ENCODE measurements around the gene PTGES3. TPM values are rescaled to one million over a fixed set of nuclear protein-coding genes. Genes with fewer than 3 reads are reported as not detected.

PTGES3 gene
- total RNA-seq, 5 donors from 2014 or later (not counting 1 experiment from before 2014, with no cell fraction given) = 121 to 155 (median 145) TPM

GRCh38 chr12:56626701-56627100 is 61.4 kb downstream of the PTGES3 start:
- H3K4me1 ChIP-seq (ENCODE audit: control insufficient read depth in 1 of 2, extremely low read depth in 1 of 2, insufficient read depth in 2 of 2, low read length in 2 of 2) = peaks cover 12 to 51% of the 10 kb centered on the region in 2 experiments
- no peaks in the 10 kb centered on the region for H3K27me3 ChIP-seq (replicated peaks in 1 of 2; ENCODE audit: control insufficient read depth in 2 of 2, extremely low read depth in 1 of 2, insufficient read depth in 2 of 2, low read length in 1 of 2)
- Mint-ChIP-seq H3K4me3 (peak overlapping the region in 2 of 3 donors; percentile 17 to 100), H3K27ac (peak overlapping the region; percentile 55 to 62), H3K27me3 (no peaks in the 10 kb centered on the region), H3K9me3 (no peaks in the 10 kb centered on the region), H3K4me1 (peaks cover 67 to 74% (median 68%) of the 10 kb centered on the region in 3 donors), H3K36me3 (peaks cover 26% of the 10 kb centered on the region)
- ChIA-PET POLR2A (interaction anchor here (0.7 to 1.8 kb wide), 3 partner anchors 10 to 622 kb away, joined by 3 to 6 read pairs (median 4); no protein-coding TSS in a partner anchor), CTCF (interaction anchor here in 1 of 2 donors (0.8 to 1.0 kb wide), 2 partner anchors 9 to 10 kb away, joined by 3 to 5 read pairs; no protein-coding TSS in a partner anchor)
- H3K36me3 ChIP-seq (ENCODE audit: control insufficient read depth in 2 of 2, extremely low read depth in 1 of 2, insufficient read depth in 1 of 2, low read length in 1 of 2) = peaks cover 4 to 24% of the 10 kb centered on the region in 2 donors
- no peak overlapping the region for H3K27ac ChIP-seq (ENCODE audit: low read length)
- H3K9me3 ChIP-seq = no peaks in the 10 kb centered on the region
- DNase-seq (no peak), ATAC-seq (replicated peaks in 1 of 4) (no peak)
- H3K4me3 ChIP-seq (ENCODE audit: control insufficient read depth in 1 of 2, extremely low read depth in 1 of 2, low read length in 1 of 2) = no peak overlapping the region

GRCh38 chr12:56622535-56622934 is 65.5 kb downstream of the PTGES3 start:
- POLR2A ChIA-PET = interaction anchor here in 1 of 2 donors (0.6 kb wide), 1 partner anchor 35 kb away, joined by 3 read pairs; no protein-coding TSS in a partner anchor
- DNase-seq (no peak), ATAC-seq (replicated peaks in 1 of 4) (no peak)
- Mint-ChIP-seq H3K9me3 (no peaks in the 10 kb centered on the region), H3K4me1 (peaks cover 61 to 74% (median 71%) of the 10 kb centered on the region in 3 donors), H3K36me3 (peaks cover 39% of the 10 kb centered on the region), H3K27me3 (no peaks in the 10 kb centered on the region), H3K4me3 (no peak overlapping the region), H3K27ac (no peak overlapping the region)
- H3K4me1 ChIP-seq (ENCODE audit: control insufficient read depth in 1 of 2, extremely low read depth in 1 of 2, insufficient read depth in 2 of 2, low read length in 2 of 2) = peaks cover 0 to 26% of the 10 kb centered on the region in 2 experiments
- no peak overlapping the region for H3K27ac ChIP-seq (ENCODE audit: low read length)
- H3K9me3 ChIP-seq = no peaks in the 10 kb centered on the region
- CTCF ChIA-PET = interaction anchor here in 1 of 2 donors (0.6 to 4.3 kb wide), 2 partner anchors 14 to 49 kb away, joined by 3 to 23 read pairs; no protein-coding TSS in a partner anchor
- whole genome bisulfite sequencing (ENCODE audit: insufficient coverage) = no CpG with 5 or more reads among the region's 1 CpG
- H3K36me3 ChIP-seq (ENCODE audit: control insufficient read depth in 2 of 2, extremely low read depth in 1 of 2, insufficient read depth in 1 of 2, low read length in 1 of 2) = peaks cover 3 to 47% of the 10 kb centered on the region in 2 donors
- H3K27me3 ChIP-seq (replicated peaks in 1 of 2; ENCODE audit: control insufficient read depth in 2 of 2, extremely low read depth in 1 of 2, insufficient read depth in 2 of 2, low read length in 1 of 2) = no peaks in the 10 kb centered on the region
- no peak overlapping the region for H3K4me3 ChIP-seq (ENCODE audit: control insufficient read depth in 1 of 2, extremely low read depth in 1 of 2, low read length in 1 of 2)

- Histone ChIP-seq H3K9me3 (no peaks in the 10 kb centered on the region), H3K4me1 (ENCODE audit: control insufficient read depth in 1 of 2, extremely low read depth in 1 of 2, insufficient read depth in 2 of 2, low read length in 2 of 2) (no peaks in the 10 kb centered on the region), H3K36me3 (ENCODE audit: control insufficient read depth in 2 of 2, extremely low read depth in 1 of 2, insufficient read depth in 1 of 2, low read length in 1 of 2) (peaks cover 17 to 78% of the 10 kb centered on the region in 2 donors), H3K4me3 (ENCODE audit: control insufficient read depth in 1 of 2, extremely low read depth in 1 of 2, low read length in 1 of 2) (no peak overlapping the region), H3K27me3 (replicated peaks in 1 of 2; ENCODE audit: control insufficient read depth in 2 of 2, extremely low read depth in 1 of 2, insufficient read depth in 2 of 2, low read length in 1 of 2) (no peaks in the 10 kb centered on the region), H3K27ac (ENCODE audit: low read length) (no peak overlapping the region)
- Mint-ChIP-seq H3K9me3 (no peaks in the 10 kb centered on the region), H3K36me3 (peaks cover 62% of the 10 kb centered on the region), H3K4me3 (no peak overlapping the region), H3K27me3 (no peaks in the 10 kb centered on the region), H3K4me1 (peaks cover 27 to 33% (median 32%) of the 10 kb centered on the region in 3 donors), H3K27ac (peak overlapping the region; percentile 22 to 42)
- DNase-seq (no peak), ATAC-seq (replicated peaks in 1 of 4) (no peak)
- POLR2A ChIA-PET = interaction anchor here in 1 of 2 donors (0.5 kb wide), 1 partner anchor 280 kb away, joined by 6 read pairs; no protein-coding TSS in a partner anchor
- CTCF ChIA-PET = interaction anchor here in 1 of 2 donors (0.6 kb wide), 2 partner anchors 12 to 140 kb away, joined by 6 to 10 read pairs; no protein-coding TSS in a partner anchor
These were observed 71.2 kb downstream of the PTGES3 start for GRCh38 chr12:56616925-56617324.

GRCh38 chr12:56616244-56616643 is 71.8 kb downstream of the PTGES3 start:
- H3K9me3 ChIP-seq = no peaks in the 10 kb centered on the region
- H3K27me3 ChIP-seq (replicated peaks in 1 of 2; ENCODE audit: control insufficient read depth in 2 of 2, extremely low read depth in 1 of 2, insufficient read depth in 2 of 2, low read length in 1 of 2) = no peaks in the 10 kb centered on the region
- H3K4me1 ChIP-seq (ENCODE audit: control insufficient read depth in 1 of 2, extremely low read depth in 1 of 2, insufficient read depth in 2 of 2, low read length in 2 of 2) = no peaks in the 10 kb centered on the region
- peaks cover 17 to 85% of the 10 kb centered on the region in 2 donors for H3K36me3 ChIP-seq (ENCODE audit: control insufficient read depth in 2 of 2, extremely low read depth in 1 of 2, insufficient read depth in 1 of 2, low read length in 1 of 2)
- Mint-ChIP-seq H3K9me3 (no peaks in the 10 kb centered on the region), H3K4me3 (no peak overlapping the region), H3K4me1 (peaks cover 26 to 31% (median 30%) of the 10 kb centered on the region in 3 donors), H3K36me3 (peaks cover 69% of the 10 kb centered on the region), H3K27me3 (no peaks in the 10 kb centered on the region), H3K27ac (peak overlapping the region in 1 of 2 donors; percentile 11)
- H3K4me3 ChIP-seq (ENCODE audit: control insufficient read depth in 1 of 2, extremely low read depth in 1 of 2, low read length in 1 of 2) = no peak overlapping the region
- H3K27ac ChIP-seq (ENCODE audit: low read length) = no peak overlapping the region
- ChIA-PET POLR2A (no interaction called here), CTCF (interaction anchor here in 1 of 2 donors (0.6 kb wide), 3 partner anchors 8 to 63 kb away, joined by 3 to 6 read pairs (median 5); no protein-coding TSS in a partner anchor)
- WGBS (ENCODE audit: insufficient coverage) = no CpG with 5 or more reads among the region's 3 CpGs
- no peak for ATAC-seq (replicated peaks in 1 of 4)
- DNase-seq = no peak

- CTCF ChIA-PET = interaction anchor here in 1 of 2 donors (1.3 kb wide), 1 partner anchor 14 kb away, joined by 6 read pairs; no protein-coding TSS in a partner anchor
- Mint-ChIP-seq H3K36me3 (peaks cover 80% of the 10 kb centered on the region), H3K4me1 (peaks cover 15 to 19% (median 17%) of the 10 kb centered on the region in 3 donors), H3K27ac (no peak overlapping the region), H3K27me3 (no peaks in the 10 kb centered on the region), H3K4me3 (no peak overlapping the region), H3K9me3 (no peaks in the 10 kb centered on the region)
- Histone ChIP-seq H3K27ac (ENCODE audit: low read length) (no peak overlapping the region), H3K9me3 (no peaks in the 10 kb centered on the region), H3K4me1 (ENCODE audit: control insufficient read depth in 1 of 2, extremely low read depth in 1 of 2, insufficient read depth in 2 of 2, low read length in 2 of 2) (no peaks in the 10 kb centered on the region), H3K4me3 (ENCODE audit: control insufficient read depth in 1 of 2, extremely low read depth in 1 of 2, low read length in 1 of 2) (no peak overlapping the region), H3K36me3 (ENCODE audit: control insufficient read depth in 2 of 2, extremely low read depth in 1 of 2, insufficient read depth in 1 of 2, low read length in 1 of 2) (peaks cover 32 to 89% of the 10 kb centered on the region in 2 donors), H3K27me3 (replicated peaks in 1 of 2; ENCODE audit: control insufficient read depth in 2 of 2, extremely low read depth in 1 of 2, insufficient read depth in 2 of 2, low read length in 1 of 2) (no peaks in the 10 kb centered on the region)
- DNase-seq = no peak
- POLR2A ChIA-PET = interaction anchor here in 1 of 2 donors (1.0 kb wide), 1 partner anchor 71 kb away, joined by 3 read pairs; no protein-coding TSS in a partner anchor
- no peak for ATAC-seq (replicated peaks in 1 of 4)
- 84% methylated on average over 5 of the region's 8 CpGs for WGBS (ENCODE audit: insufficient coverage)
These were observed 73.5 kb downstream of the PTGES3 start for GRCh38 chr12:56614627-56615026.

Data from T-cell (primary cell).